ENCODE measurements around the gene HOTAIR. TPM values are rescaled to one million over a fixed set of nuclear protein-coding genes. Genes with fewer than 3 reads are reported as not detected.

Gene HOTAIR
- total RNA-seq, 1 experiment from 2014 or later = not detected

DNA sequence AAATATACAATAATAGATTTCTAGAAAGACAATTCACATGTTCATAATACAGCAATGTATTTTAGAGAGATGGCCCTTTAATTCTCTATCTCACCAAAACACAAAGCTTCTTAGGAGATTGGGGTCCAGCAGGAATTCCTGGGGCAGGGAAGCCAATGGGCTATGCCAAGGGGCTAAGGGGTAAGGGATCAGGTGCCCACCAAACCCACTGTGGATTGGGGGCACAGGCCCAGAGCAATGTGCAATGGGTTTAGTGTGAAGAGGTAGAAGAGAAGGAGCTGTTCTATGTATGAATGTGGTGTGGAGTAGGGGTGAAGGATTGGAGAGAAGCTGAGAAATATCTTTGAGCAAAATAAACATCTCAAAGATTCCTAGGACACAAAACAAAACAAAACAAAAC, 33.6 kb downstream of the HOTAIR start:
- Mint-ChIP-seq H3K27me3 (ENCODE audit: low read depth) (peaks cover 98% of the 10 kb centered on the region), H3K4me3 (no peak overlapping the region), H3K9me3 (peaks cover under 1 to 4% of the 10 kb centered on the region in 2 experiments), H3K27ac (no peak overlapping the region), H3K36me3 (ENCODE audit: insufficient read depth in 1 of 3, low read depth in 3 of 3) (no peaks in the 10 kb centered on the region), H3K4me1 (peaks cover 0 to 16% of the 10 kb centered on the region in 2 experiments; a peak in 3 of 4 replicates)
- Histone ChIP-seq H3T11ph (ENCODE audit: low read length) (no peak overlapping the region), H2BK12ac (ENCODE audit: insufficient read length, low read depth, low read length) (no peak overlapping the region), H4K8ac (replicated peaks; ENCODE audit: insufficient read length, low read depth, low read length) (no peak overlapping the region), H3K4me1 (ENCODE audit: insufficient read depth, low read length) (no peaks in the 10 kb centered on the region), H3K23ac (ENCODE audit: insufficient read length, low read depth, low read length) (no peak overlapping the region), H3K79me1 (ENCODE audit: insufficient read depth, low read depth, low read length, poor library complexity, severe bottlenecking) (no peaks in the 10 kb centered on the region), H2BK20ac (ENCODE audit: low read depth, low read length, poor library complexity, severe bottlenecking) (no peak overlapping the region), H3K14ac (ENCODE audit: insufficient read depth, low read length) (no peak overlapping the region), H2BK15ac (ENCODE audit: low read depth, low read length) (no peak overlapping the region), H2AK5ac (ENCODE audit: insufficient read length, low read length) (no peak overlapping the region), H2BK120ac (ENCODE audit: low read depth, low read length, poor library complexity, severe bottlenecking) (no peak overlapping the region), H3K23me2 (ENCODE audit: insufficient read length, low read depth, low read length, poor library complexity, severe bottlenecking) (no peaks in the 10 kb centered on the region), H3K27ac (ENCODE audit: insufficient read length, low read depth, low read length) (no peak overlapping the region), H3K4me2 (ENCODE audit: insufficient read depth, insufficient read length, low read length) (no peak overlapping the region), H4K5ac (ENCODE audit: insufficient read length, low read depth, low read length) (no peak overlapping the region), H3K4ac (ENCODE audit: low read depth, low read length) (no peak overlapping the region), H3K27me3 (ENCODE audit: insufficient read depth, low read length) (peaks cover 92% of the 10 kb centered on the region), H3K9me3 (ENCODE audit: control insufficient read depth, low read depth, low read length) (no peaks in the 10 kb centered on the region), H2AFZ (ENCODE audit: low read length) (no peak overlapping the region), H3K79me2 (ENCODE audit: insufficient read depth, low read length) (no peaks in the 10 kb centered on the region), H4K91ac (ENCODE audit: insufficient read length, low read depth, low read length) (no peak overlapping the region), H3K9ac (ENCODE audit: extremely low read depth, insufficient read length, low read length) (no peak overlapping the region), H4K20me1 (ENCODE audit: control insufficient read depth, insufficient read depth, insufficient read length) (no peaks in the 10 kb centered on the region), H3K18ac (ENCODE audit: insufficient read length, low read depth, low read length) (no peak overlapping the region), H2BK5ac (ENCODE audit: insufficient read length, low read length) (no peak overlapping the region), H3K56ac (ENCODE audit: insufficient read length, low read depth, low read length) (no peak overlapping the region)
- no peak for DNase-seq
- TF ChIP-seq CTCF (conservative IDR thresholded peaks at IDR 0.05) = no peak
